ENCODE data around the gene RNF214.

DNA sequence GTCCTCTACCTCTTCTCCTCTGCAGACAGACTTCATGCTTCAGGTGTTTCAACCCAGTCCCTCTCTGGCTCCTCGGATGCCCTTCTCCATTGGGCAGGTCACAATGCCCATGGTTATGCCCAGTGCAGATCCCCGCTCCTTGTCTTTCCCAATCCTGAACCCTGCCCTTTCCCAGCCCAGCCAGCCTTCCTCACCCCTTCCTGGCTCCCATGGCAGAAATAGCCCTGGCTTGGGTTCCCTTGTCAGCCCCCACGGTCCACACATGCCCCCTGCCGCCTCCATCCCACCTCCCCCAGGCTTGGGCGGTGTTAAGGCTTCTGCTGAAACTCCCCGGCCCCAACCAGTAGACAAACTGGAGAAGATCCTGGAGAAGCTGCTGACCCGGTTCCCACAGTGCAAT, 49.4 kb downstream of the RNF214 start:
- no peak for TF ChIP-seq POLR2A (IDR thresholded peaks at IDR 0.05)
- TF ChIP-seq CTCF (IDR thresholded peaks at IDR 0.05) = no peak
